ENCODE data around the gene DLK1.

Gene DLK1

DNA sequence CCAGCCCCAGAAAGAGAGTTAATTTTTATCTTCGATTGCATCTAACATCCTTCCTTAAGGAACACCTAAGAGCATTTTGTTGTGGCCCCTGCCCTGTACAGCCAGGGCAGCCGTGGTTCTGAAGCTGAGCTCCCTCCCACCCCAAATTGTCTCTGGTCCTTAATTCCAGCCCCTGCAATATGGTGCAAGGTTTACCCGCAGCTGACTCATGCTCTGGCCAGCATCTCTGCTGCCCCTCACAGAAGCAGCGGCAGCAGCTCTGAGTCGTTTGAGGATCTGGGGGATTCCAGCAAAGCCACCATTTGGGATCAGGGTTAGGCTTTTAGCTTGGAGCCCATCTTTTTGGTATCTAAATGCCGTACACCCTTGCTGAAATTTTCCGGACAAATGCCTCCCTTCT lies 3.3 kb downstream of the DLK1 start:
- Mint-ChIP-seq H3K36me3 (ENCODE audit: low read depth) (no peaks in the 10 kb centered on the region), H3K4me1 (ENCODE audit: low read depth) (no peaks in the 10 kb centered on the region), H3K27me3 (peaks cover 41% of the 10 kb centered on the region), H3K27ac (no peak overlapping the region), H3K4me3 (no peak overlapping the region), H3K9me3 (no peaks in the 10 kb centered on the region)
- intact Hi-C loops (cut with micrococcal nuclease): no loop called here

DNA sequence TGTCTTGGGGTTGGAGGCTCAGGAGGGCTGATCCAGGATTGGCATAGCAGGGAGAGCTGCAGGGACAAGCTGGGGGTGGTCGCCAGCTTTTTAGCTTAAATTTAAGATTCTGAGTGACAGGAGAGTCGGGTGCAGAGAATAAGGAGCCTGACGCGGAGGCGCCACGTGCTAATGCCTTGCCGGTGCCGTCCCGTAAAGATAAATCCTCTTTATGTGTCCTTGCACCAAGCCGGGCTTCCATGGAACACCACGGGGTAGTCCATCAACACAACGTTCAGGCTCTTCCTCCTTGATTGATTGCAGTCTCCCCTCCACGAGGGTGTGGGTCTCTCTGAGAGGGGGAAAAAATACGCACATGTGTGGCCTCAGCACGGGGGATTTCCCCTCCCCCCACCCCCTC lies 3.9 kb downstream of the DLK1 start:
- Mint-ChIP-seq H3K27ac (no peak overlapping the region), H3K27me3 (peaks cover 38% of the 10 kb centered on the region), H3K36me3 (ENCODE audit: low read depth) (no peaks in the 10 kb centered on the region), H3K4me3 (no peak overlapping the region), H3K4me1 (ENCODE audit: low read depth) (no peaks in the 10 kb centered on the region), H3K9me3 (no peaks in the 10 kb centered on the region)
- intact Hi-C loops (cut with micrococcal nuclease): no loop called here

DNA sequence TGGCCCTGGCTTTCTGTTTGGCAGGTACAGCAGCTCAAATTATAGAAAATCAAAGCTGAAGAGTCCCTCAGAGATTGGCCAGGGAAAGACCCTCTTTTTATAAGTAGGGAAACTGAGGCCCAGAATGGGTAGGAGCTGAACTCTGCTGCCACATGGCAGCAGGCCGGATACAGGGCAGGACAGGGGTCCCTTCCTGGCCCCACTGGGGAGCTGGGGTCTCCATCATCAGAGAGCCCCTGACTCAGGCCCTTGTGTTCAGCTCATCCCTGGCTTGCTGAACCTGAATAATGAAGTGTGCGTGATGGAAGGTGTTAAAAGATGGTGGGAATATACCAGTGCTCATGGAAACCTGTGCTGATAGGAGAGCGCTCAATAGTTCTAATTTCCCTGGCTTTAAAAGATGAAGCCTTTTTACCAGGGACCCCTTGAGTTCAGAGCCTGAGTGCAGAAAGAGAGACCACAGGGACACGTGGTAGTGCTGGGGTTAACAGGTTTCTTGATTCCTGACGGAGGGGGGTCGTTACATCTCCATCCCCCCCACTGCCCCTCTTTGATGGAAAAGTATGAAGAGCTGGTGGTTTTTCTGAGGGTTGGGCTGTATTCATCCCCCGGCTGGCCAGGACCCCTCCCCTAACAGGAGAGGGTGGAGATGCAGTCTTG lies 4.4 kb downstream of the DLK1 start:
- Mint-ChIP-seq H3K9me3 (no peaks in the 10 kb centered on the region), H3K27ac (no peak overlapping the region), H3K36me3 (ENCODE audit: low read depth) (no peaks in the 10 kb centered on the region), H3K27me3 (peaks cover 32% of the 10 kb centered on the region), H3K4me3 (no peak overlapping the region), H3K4me1 (ENCODE audit: low read depth) (no peaks in the 10 kb centered on the region)
- intact Hi-C loops (cut with micrococcal nuclease): no loop called here

DNA sequence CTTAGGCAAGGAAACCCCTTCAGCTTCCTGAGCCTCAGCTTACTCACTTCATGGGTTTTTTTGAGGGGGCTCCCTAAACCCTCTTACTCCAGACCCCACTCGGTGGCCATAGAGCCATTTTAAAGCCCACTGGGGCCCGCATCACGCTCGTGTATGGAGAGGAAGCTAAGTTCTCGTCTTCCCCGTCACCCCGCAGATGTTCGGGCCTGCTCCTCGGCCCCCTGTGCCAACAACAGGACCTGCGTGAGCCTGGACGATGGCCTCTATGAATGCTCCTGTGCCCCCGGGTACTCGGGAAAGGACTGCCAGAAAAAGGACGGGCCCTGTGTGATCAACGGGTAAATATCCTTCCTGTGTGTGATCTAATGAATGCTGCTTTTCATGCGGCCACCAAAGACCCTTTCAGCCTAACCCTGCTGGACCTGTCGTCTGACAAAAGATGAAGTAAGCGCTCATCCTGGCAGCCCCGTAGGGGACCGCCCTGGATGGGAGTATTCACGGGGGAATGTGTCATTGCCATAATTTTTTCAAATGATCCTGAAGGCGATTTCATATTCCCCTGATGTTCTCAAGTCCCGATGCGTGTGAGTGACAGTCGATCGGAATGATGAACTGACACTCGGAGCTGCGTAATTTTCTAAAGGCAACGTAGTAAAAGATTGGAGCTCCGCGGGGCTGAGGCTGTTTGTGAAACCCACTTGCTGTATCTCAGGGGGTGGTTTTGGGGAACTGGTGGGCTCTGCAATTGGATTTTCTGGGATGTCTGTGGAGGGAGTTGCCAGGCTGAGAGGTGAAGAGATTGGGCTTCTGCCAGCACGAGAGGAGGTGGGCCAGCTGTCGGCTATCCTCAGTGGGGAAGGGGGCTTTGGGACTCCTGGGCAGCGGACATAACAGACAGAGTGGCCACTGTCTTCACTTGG lies 5.4 kb downstream of the DLK1 start:
- intact Hi-C loops (cut with micrococcal nuclease): no loop called here
- no peak overlapping the region for H3K27ac Mint-ChIP-seq
- no peaks in the 10 kb centered on the region for H3K36me3 Mint-ChIP-seq (ENCODE audit: low read depth)
- H3K4me1 Mint-ChIP-seq (ENCODE audit: low read depth): no peaks in the 10 kb centered on the region
- no peaks in the 10 kb centered on the region for H3K9me3 Mint-ChIP-seq
- no peak overlapping the region for H3K4me3 Mint-ChIP-seq
- H3K27me3 Mint-ChIP-seq: peaks cover 25% of the 10 kb centered on the region

DNA sequence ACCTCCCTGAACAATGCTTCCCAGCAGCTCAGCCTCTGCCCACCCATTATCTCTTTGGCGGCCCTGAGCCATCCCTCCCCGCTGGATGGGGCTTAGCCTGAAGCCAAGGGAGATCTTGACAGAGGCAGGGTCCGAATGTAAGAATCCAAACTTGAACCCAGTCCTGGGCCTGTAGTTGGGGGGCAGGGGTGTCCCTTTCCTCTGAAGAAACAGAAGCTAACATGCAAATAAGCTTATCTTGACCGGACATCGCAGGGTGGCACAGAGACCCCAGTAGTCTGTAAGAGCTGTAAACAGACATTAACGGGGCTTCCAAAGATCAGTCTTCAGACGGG lies 6.0 kb downstream of the DLK1 start:
- H3K4me1 Mint-ChIP-seq (ENCODE audit: low read depth): no peaks in the 10 kb centered on the region
- H3K27me3 Mint-ChIP-seq: peaks cover 18% of the 10 kb centered on the region
- intact Hi-C loops (cut with micrococcal nuclease): no loop called here
- H3K27ac Mint-ChIP-seq: no peak overlapping the region
- H3K9me3 Mint-ChIP-seq: no peaks in the 10 kb centered on the region
- H3K36me3 Mint-ChIP-seq (ENCODE audit: low read depth): no peaks in the 10 kb centered on the region
- H3K4me3 Mint-ChIP-seq: no peak overlapping the region

DNA sequence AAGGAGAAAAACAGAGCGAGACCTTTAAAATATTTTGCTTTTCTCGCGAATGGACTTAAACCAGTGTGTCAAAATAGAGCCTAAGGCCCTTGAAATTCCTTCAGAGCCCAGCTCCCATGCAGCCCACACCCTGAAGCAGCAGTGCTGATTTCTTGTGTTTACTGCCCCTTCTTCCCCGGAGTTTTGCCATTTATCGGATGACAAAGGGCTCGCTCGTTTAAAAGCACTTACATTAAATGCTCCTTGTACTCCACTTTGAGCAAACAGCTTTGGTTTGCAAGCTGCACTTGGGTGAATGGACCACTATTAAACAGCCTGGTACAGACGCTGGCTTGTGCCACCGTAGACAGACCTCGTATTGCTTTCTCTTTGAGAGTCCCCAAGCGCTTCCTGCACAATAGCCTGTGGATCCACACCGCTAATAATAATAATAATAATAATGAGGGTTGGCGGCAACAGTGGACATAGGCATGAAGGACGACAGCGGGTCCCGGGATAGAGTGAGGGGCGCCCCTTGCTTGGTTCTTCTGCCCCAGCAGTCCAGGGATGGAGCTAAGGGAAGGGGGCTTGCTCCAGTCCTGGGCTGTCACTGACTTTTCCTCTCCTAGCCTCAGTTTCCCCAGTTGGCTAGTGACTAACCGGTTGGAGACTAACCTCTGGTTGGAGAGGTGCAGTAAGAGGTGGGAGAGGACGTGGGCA lies 6.6 kb downstream of the DLK1 start:
- H3K27ac Mint-ChIP-seq: no peak overlapping the region
- intact Hi-C loops (cut with micrococcal nuclease): no loop called here
- H3K4me3 Mint-ChIP-seq: no peak overlapping the region
- no peaks in the 10 kb centered on the region for H3K9me3 Mint-ChIP-seq
- no peaks in the 10 kb centered on the region for H3K36me3 Mint-ChIP-seq (ENCODE audit: low read depth)
- peaks cover 13% of the 10 kb centered on the region for H3K27me3 Mint-ChIP-seq
- no peaks in the 10 kb centered on the region for H3K4me1 Mint-ChIP-seq (ENCODE audit: low read depth)

DNA sequence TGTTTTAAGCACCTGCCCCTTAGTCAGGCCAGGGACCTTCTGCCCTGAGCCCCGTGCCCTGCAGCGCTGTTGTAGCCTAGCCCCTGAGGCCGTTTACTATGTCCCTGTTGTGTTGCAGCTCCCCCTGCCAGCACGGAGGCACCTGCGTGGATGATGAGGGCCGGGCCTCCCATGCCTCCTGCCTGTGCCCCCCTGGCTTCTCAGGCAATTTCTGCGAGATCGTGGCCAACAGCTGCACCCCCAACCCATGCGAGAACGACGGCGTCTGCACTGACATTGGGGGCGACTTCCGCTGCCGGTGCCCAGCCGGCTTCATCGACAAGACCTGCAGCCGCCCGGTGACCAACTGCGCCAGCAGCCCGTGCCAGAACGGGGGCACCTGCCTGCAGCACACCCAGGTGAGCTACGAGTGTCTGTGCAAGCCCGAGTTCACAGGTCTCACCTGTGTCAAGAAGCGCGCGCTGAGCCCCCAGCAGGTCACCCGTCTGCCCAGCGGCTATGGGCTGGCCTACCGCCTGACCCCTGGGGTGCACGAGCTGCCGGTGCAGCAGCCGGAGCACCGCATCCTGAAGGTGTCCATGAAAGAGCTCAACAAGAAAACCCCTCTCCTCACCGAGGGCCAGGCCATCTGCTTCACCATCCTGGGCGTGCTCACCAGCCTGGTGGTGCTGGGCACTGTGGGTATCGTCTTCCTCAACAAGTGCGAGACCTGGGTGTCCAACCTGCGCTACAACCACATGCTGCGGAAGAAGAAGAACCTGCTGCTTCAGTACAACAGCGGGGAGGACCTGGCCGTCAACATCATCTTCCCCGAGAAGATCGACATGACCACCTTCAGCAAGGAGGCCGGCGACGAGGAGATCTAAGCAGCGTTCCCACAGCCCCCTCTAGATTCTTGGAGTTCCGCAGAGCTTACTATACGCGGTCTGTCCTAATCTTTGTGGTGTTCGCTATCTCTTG lies 7.6 kb downstream of the DLK1 start:
- Mint-ChIP-seq H3K36me3 (ENCODE audit: low read depth) (no peaks in the 10 kb centered on the region), H3K4me3 (no peak overlapping the region), H3K9me3 (no peaks in the 10 kb centered on the region), H3K27ac (no peak overlapping the region), H3K4me1 (ENCODE audit: low read depth) (no peaks in the 10 kb centered on the region), H3K27me3 (peaks cover 4% of the 10 kb centered on the region)
- intact Hi-C loops (cut with micrococcal nuclease): no loop called here

DNA sequence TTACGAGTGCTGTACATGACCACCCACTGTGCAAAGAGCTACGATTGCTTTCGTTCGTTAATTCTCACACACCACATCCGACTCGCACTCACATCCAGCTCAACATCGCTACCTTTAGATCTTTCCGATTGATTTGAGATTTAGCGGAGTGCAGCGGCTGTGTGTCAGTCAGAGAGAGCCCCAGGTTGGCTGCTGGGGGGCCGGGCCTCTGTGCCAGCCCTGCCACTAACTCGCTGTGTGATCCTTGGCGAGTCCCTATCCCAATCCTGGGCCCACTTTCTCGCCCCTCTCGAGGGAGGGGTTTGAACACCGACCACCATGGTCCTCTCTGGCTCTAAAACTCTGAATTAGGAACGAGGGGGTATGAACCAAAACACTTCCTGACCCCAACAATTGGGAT lies 8.6 kb downstream of the DLK1 start:
- H3K36me3 Mint-ChIP-seq (ENCODE audit: low read depth): no peaks in the 10 kb centered on the region
- no peaks in the 10 kb centered on the region for H3K27me3 Mint-ChIP-seq
- no peaks in the 10 kb centered on the region for H3K9me3 Mint-ChIP-seq
- intact Hi-C loops (cut with micrococcal nuclease): no loop called here
- no peak overlapping the region for H3K27ac Mint-ChIP-seq
- H3K4me1 Mint-ChIP-seq (ENCODE audit: low read depth): no peaks in the 10 kb centered on the region
- no peak overlapping the region for H3K4me3 Mint-ChIP-seq

DNA sequence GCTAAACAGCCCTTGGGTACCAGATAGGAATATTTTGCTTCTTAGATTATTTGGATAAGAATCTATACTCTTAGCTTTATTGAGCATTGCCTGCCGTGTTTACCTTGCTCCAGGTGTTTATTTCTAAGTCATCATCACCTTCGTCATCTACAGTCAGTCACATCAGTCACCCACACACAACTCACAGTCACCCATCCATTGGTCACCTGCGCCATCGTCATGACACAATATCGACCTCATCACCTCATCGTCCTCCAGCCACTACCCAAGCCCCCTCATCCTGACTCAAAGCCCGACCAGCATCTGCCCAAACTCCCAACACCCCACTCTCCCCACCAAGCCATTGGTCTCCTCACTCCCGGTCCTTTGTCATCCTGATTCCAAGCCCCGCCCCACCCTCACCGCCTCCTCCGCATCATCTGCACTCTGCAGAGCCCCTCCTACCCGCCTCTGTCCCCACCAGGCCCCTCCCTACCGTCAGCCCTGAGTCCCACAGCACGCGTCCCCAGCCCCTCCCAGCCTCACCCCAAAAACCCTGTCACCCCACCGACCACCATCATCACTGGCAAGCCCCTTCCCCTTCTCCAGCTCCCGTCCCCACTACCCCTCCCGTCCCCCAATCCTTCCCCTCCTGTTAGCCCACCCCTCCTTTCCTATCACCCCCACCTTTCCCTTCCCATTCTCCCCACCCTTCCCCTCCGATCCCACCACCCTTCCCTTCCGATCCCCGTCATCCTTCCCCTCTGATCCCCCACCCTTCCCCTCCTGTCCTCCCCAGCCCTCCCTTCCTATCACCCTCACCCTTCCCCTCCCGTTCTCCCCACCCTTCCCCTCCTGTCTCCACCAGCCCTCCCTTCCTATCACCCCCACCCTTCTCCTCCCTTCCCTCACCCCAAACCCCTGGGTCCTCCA lies 9.8 kb downstream of the DLK1 start:
- no peak overlapping the region for H3K4me3 Mint-ChIP-seq
- H3K27ac Mint-ChIP-seq: no peak overlapping the region
- H3K9me3 Mint-ChIP-seq: no peaks in the 10 kb centered on the region
- intact Hi-C loops (cut with micrococcal nuclease): no loop called here
- no peaks in the 10 kb centered on the region for H3K36me3 Mint-ChIP-seq (ENCODE audit: low read depth)
- H3K4me1 Mint-ChIP-seq (ENCODE audit: low read depth): no peaks in the 10 kb centered on the region
- no peaks in the 10 kb centered on the region for H3K27me3 Mint-ChIP-seq

DNA sequence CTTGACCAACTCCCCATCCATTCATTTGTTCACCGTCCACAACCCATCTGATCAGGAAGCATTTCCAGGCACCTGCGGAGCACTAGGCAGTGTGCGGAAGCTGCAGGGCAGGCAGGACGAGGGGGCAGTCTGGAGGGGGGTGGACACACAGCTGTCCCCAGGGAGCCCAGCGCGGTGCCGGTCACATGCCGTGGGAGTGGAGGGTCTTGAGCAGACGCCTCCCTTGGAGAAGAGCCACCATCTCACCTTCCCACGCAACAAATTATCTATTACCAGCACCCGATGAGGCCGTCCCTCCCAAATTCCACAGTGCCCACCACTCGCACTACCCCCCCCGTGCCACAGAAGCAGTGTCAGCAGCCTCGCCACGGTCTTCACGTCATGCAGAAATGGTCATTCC lies 10.8 kb downstream of the DLK1 start:
- Mint-ChIP-seq H3K27me3 (no peaks in the 10 kb centered on the region), H3K27ac (no peak overlapping the region), H3K4me3 (no peak overlapping the region), H3K9me3 (no peaks in the 10 kb centered on the region), H3K36me3 (ENCODE audit: low read depth) (no peaks in the 10 kb centered on the region), H3K4me1 (ENCODE audit: low read depth) (no peaks in the 10 kb centered on the region)
- intact Hi-C loops (cut with micrococcal nuclease): no loop called here

DNA sequence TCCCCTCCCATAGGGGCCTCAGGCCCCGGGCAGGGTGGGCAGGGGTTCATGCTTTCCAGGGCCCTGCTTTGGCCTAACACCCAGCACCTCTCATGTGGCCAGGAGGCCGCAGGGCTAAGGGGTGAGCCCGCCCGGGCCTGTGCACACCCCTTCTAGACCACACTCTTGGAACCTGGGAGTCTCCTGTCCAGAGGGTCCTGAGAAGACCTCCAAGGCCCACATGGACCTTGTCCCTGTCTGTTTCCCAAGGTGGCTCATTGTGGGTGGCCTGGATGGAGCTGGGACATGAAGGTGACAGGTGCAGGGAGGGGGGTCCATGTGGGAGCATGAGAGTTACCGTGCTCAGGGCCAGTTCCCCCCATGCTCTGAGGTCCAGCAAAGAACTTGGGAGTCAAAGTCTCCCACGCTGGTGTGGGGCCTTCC lies 11.6 kb downstream of the DLK1 start:
- intact Hi-C loops (cut with micrococcal nuclease): no loop called here

DNA sequence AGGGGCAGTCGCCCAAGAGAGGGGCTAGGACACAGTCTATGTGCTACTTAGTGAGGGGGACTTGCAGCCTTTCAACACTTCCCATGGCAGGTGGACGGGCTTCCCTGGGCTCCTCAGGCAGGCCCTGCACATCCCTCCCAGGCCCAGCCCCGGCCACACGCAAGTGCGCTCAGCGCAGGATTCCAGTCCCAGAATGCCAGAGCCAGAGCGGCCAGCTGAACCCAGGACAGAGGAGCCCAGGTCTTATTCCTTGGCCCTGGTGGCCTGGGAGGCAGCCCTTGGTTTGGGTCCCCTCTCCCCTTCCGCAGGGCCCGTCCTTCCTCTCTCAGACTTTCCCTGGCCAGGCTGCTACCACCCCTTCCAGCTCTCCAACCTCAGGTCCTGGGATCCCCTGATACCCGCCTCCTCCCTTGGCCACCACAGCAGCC lies 12.0 kb downstream of the DLK1 start:
- intact Hi-C loops (cut with micrococcal nuclease): no loop called here
- no peaks in the 10 kb centered on the region for H3K27me3 Mint-ChIP-seq
- H3K9me3 Mint-ChIP-seq: no peaks in the 10 kb centered on the region
- H3K4me1 Mint-ChIP-seq (ENCODE audit: low read depth): no peaks in the 10 kb centered on the region
- no peak overlapping the region for H3K4me3 Mint-ChIP-seq
- H3K27ac Mint-ChIP-seq: no peak overlapping the region
- no peaks in the 10 kb centered on the region for H3K36me3 Mint-ChIP-seq (ENCODE audit: low read depth)

More for the DNA sequence above, 11.6 kb downstream of the DLK1 start:
- H3K27me3 Mint-ChIP-seq: no peaks in the 10 kb centered on the region
- no peaks in the 10 kb centered on the region for H3K36me3 Mint-ChIP-seq (ENCODE audit: low read depth)
- no peak overlapping the region for H3K27ac Mint-ChIP-seq
- no peak overlapping the region for H3K4me3 Mint-ChIP-seq
- H3K4me1 Mint-ChIP-seq (ENCODE audit: low read depth): no peaks in the 10 kb centered on the region
- H3K9me3 Mint-ChIP-seq: no peaks in the 10 kb centered on the region

DNA sequence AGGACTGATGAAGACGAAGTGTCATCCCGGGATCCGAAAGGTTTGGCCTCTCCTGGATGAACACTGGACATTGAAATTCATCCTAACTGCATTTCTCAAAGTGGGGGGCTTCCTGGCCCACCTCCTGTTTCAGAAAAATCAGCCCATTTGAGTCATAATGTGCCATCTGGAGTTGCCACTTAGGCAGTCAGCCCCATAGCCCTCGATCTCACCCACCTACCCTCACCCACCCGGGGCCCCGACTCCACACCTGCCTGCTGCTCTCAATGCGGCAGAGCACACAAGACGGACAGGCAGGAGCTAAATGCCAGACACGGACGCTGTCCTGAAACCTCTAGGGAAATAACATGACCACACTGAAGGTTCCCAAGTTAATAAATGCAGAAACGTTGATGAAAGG lies 12.6 kb downstream of the DLK1 start:
- no peaks in the 10 kb centered on the region for H3K27me3 Mint-ChIP-seq
- no peaks in the 10 kb centered on the region for H3K4me1 Mint-ChIP-seq (ENCODE audit: low read depth)
- intact Hi-C loops (cut with micrococcal nuclease): no loop called here
- H3K9me3 Mint-ChIP-seq: no peaks in the 10 kb centered on the region
- H3K27ac Mint-ChIP-seq: no peak overlapping the region
- no peaks in the 10 kb centered on the region for H3K36me3 Mint-ChIP-seq (ENCODE audit: low read depth)
- H3K4me3 Mint-ChIP-seq: no peak overlapping the region

Data from dendritic cell treated with granulocyte-macrophage colony-stimulating factor and Interleukin-4, amounts not matched to agents 40 ng/mL and 50 ng/mL, for 4 days (primary cell).